GM23338 (cell line): ENCODE results near the gene MAVS. TPM values are rescaled to one million over a fixed set of nuclear protein-coding genes. Genes with fewer than 3 reads are reported as not detected.

Experiments
- ATAC-seq: fragments of 200-7000 bp; cut with Tn5 transposase; 3 replicates; pipeline ENCODE4 v1.9.1; 2020
- DNase-seq: peaks from one replicate; pipeline ENCODE4 v3.0.0-alpha.2; 2015; ENCODE audit warnings: low spot score
- H2AFZ ChIP-seq: fragments of 200-600 bp; sonication (generic); 2 replicates; pipeline ENCODE4 v1.8.0; 2016; ENCODE audit warnings: antibody characterized with exemption, mild to moderate bottlenecking, moderate library complexity
- H3F3A ChIP-seq: fragments of 200-600 bp; sonication (generic); replicated peaks from 2 replicates; pipeline ENCODE4 v1.8.0; 2017; ENCODE audit warnings: antibody characterized with exemption, mixed run types, low read depth
- H3K27ac ChIP-seq: fragments of 200-600 bp; sonication (generic); 2 replicates; pipeline ENCODE4 v1.6.1; 2016; ENCODE audit warnings: low read depth
- H3K27me3 ChIP-seq: fragments of 200-600 bp; sonication (generic); 2 replicates; pipeline ENCODE4 v1.8.0; 2016; ENCODE audit warnings: mild to moderate bottlenecking, mixed run types, moderate library complexity; ENCODE audit not compliant: insufficient read depth
- H3K36me3 ChIP-seq: fragments of 200-600 bp; sonication (generic); 2 replicates; pipeline ENCODE4 v1.8.0; 2016; ENCODE audit warnings: mild to moderate bottlenecking; ENCODE audit not compliant: insufficient read depth
- H3K4me1 ChIP-seq: fragments of 200-600 bp; sonication (generic); 2 replicates; pipeline ENCODE4 v1.8.0; 2016; ENCODE audit warnings: mild to moderate bottlenecking, moderate library complexity; ENCODE audit not compliant: insufficient read depth
- H3K4me2 ChIP-seq: fragments of 200-600 bp; sonication (generic); 2 replicates; pipeline ENCODE4 v1.7.1; 2017; ENCODE audit warnings: mixed run types
- H3K4me3 ChIP-seq: fragments of 200-600 bp; sonication (generic); 2 replicates; pipeline ENCODE4 v1.6.1; 2016; ENCODE audit warnings: mixed run types
- H3K79me2 ChIP-seq: fragments of 200-600 bp; sonication (generic); replicated peaks from 2 replicates; pipeline ENCODE4 v1.8.0; 2017; ENCODE audit warnings: mild to moderate bottlenecking; ENCODE audit not compliant: insufficient read depth
- H3K9me2 ChIP-seq: fragments of 200-600 bp; sonication (generic); 2 replicates; pipeline ENCODE4 v1.8.0; 2017; ENCODE audit not compliant: insufficient read depth
- H4K20me1 ChIP-seq: fragments of 200-600 bp; sonication (generic); replicated peaks from 2 replicates; pipeline ENCODE4 v1.8.0; 2017; ENCODE audit warnings: mild to moderate bottlenecking; ENCODE audit not compliant: insufficient read depth
- H3K27ac Mint-ChIP-seq: 2 replicates; pipeline ENCODE4 v1.8.0; 2020; ENCODE audit warnings: inconsistent platforms, mild to moderate bottlenecking, moderate library complexity, mixed read lengths
- H3K27me3 Mint-ChIP-seq: 3 replicates; pipeline ENCODE4 v1.8.0; 2022; ENCODE audit warnings: low read depth, mild to moderate bottlenecking, moderate library complexity, mixed read lengths, inconsistent platforms; ENCODE audit not compliant: insufficient read depth, poor library complexity
- H3K36me3 Mint-ChIP-seq: 3 replicates; pipeline ENCODE4 v1.8.0; 2021; ENCODE audit warnings: low read depth, mild to moderate bottlenecking, inconsistent platforms, moderate library complexity, mixed read lengths
- H3K4me1 Mint-ChIP-seq: 3 replicates; pipeline ENCODE4 v1.8.0; 2020; ENCODE audit warnings: mild to moderate bottlenecking, inconsistent platforms, mixed read lengths
- H3K4me3 Mint-ChIP-seq: 3 replicates; pipeline ENCODE4 v1.8.0; 2021; ENCODE audit warnings: moderate library complexity, mild to moderate bottlenecking, inconsistent platforms, mixed read lengths
- H3K9me3 Mint-ChIP-seq: 3 replicates; pipeline ENCODE4 v1.8.0; 2020; ENCODE audit warnings: moderate library complexity, mild to moderate bottlenecking, inconsistent platforms, mixed read lengths
- CREB1 ChIP-seq: fragments of 250-450 bp; sonication (Bioruptor Pico); IDR thresholded peaks from 2 replicates; pipeline ENCODE4 v1.5.0; 2020; ENCODE audit warnings: low read depth, mild to moderate bottlenecking, moderate library complexity
- EZH2 ChIP-seq: fragments of 200-600 bp; sonication (generic); IDR thresholded peaks from one replicate; pipeline ENCODE4 v1.8.0; 2017; ENCODE audit warnings: antibody characterized with exemption, mild to moderate bottlenecking, low read depth; ENCODE audit not compliant: unreplicated experiment
- EZH2phosphoT487 ChIP-seq: fragments of 200-600 bp; sonication (generic); IDR thresholded peaks from one replicate; pipeline ENCODE4 v1.8.1; 2018; ENCODE audit warnings: antibody characterized with exemption; ENCODE audit not compliant: unreplicated experiment
- JUNB ChIP-seq: IDR thresholded peaks from one replicate; pipeline ENCODE4 v1.6.1; 2016; ENCODE audit warnings: antibody characterized with exemption; ENCODE audit not compliant: unreplicated experiment
- NANOG ChIP-seq: IDR thresholded peaks from 2 replicates; pipeline ENCODE4 v1.6.1; 2016; ENCODE audit warnings: antibody characterized with exemption, borderline replicate concordance
- STAT1 ChIP-seq: IDR thresholded peaks from one replicate; pipeline ENCODE4 v1.6.1; 2016; ENCODE audit warnings: antibody characterized with exemption; ENCODE audit not compliant: unreplicated experiment
- ZNF114 ChIP-seq: fragments of 250-450 bp; sonication (Bioruptor Pico); IDR thresholded peaks from 2 replicates; pipeline ENCODE4 v1.5.0; 2020; ENCODE audit warnings: mild to moderate bottlenecking, moderate library complexity
- ZNF331 ChIP-seq: fragments of 250-450 bp; sonication (Bioruptor Pico); IDR thresholded peaks from 2 replicates; pipeline ENCODE4 v1.5.0; 2020; ENCODE audit warnings: low read depth, mild to moderate bottlenecking, moderate library complexity
- polyA plus RNA-seq: library from polyadenylated mRNA; unstranded; fragments of >200 nt; fragmentation: Nextera tagmentation; extraction: Ambion mirVana; gene quantifications from 2 replicates; pipeline ENCODE4 v1.2.1, GENCODE V29; 2016
- total RNA-seq: library from RNA; depleted of rRNA; stranded (reverse); fragments of >200 nt; shearing (Covaris generic); gene quantifications from 2 replicates; pipeline ENCODE4 v1.2.3, GENCODE V29; 2014
- TF ChIP-seq, protein P1 (sequence below): fragments of 250-450 bp; sonication (Bioruptor Pico); IDR thresholded peaks from 2 replicates; pipeline ENCODE4 v1.5.0; 2020; ENCODE audit warnings: mild to moderate bottlenecking, moderate library complexity
- TF ChIP-seq, protein P2 (sequence below): IDR thresholded peaks from 2 replicates; pipeline ENCODE4 v1.6.1; 2016; ENCODE audit warnings: antibody characterized with exemption
- TF ChIP-seq, protein P3 (sequence below), 2 experiments: fragments of 200-600 bp in 1 of 2; sonication (generic) in 1 of 2; conservative IDR thresholded peaks; 2 replicates each; pipeline versions ENCODE4 v1.5.1 to v1.6.1; 2016 to 2017; ENCODE audit warnings: antibody characterized with exemption in 2 of 2, low read depth in 2 of 2, mild to moderate bottlenecking in 2 of 2, moderate library complexity in 1 of 2

The MAVS gene
- total and polyA plus RNA-seq, 2 experiments from 2014 or later = 5.2 to 21.8 TPM

DNA sequence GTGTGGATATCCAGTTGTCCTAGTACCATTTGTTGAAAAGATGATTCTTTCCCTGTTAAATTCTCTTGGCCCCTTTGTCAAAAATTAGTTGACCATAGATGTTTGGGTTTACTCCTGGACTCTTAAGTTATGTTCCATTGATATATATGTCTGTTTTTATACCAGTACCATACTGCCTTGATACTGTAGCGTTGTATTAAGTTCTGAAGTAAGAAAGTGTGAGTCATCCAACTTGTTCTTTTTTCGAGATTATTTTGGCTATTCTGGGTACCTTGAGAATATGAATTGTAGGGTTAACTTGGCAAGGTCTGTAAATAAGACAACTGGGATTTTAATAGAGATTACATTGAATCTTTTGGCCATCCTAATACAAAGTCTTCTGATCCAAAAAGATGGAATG lies 69.1 kb downstream of the MAVS start:
- Mint-ChIP-seq H3K4me3 (no peak overlapping the region), H3K9me3 (no peaks in the 10 kb centered on the region), H3K4me1 (no peaks in the 10 kb centered on the region), H3K27ac (no peak overlapping the region), H3K36me3 (peaks cover 93% of the 10 kb centered on the region), H3K27me3 (peaks cover 7% of the 10 kb centered on the region)
- ATAC-seq (no peak), DNase-seq (no peak)
- peaks cover 84% of the 10 kb centered on the region for H4K20me1 ChIP-seq
- H3K27ac ChIP-seq = no peak overlapping the region
- H3K4me3 ChIP-seq = no peak overlapping the region
- no peak for TF ChIP-seq CREB1
- TF ChIP-seq, protein P1, sequence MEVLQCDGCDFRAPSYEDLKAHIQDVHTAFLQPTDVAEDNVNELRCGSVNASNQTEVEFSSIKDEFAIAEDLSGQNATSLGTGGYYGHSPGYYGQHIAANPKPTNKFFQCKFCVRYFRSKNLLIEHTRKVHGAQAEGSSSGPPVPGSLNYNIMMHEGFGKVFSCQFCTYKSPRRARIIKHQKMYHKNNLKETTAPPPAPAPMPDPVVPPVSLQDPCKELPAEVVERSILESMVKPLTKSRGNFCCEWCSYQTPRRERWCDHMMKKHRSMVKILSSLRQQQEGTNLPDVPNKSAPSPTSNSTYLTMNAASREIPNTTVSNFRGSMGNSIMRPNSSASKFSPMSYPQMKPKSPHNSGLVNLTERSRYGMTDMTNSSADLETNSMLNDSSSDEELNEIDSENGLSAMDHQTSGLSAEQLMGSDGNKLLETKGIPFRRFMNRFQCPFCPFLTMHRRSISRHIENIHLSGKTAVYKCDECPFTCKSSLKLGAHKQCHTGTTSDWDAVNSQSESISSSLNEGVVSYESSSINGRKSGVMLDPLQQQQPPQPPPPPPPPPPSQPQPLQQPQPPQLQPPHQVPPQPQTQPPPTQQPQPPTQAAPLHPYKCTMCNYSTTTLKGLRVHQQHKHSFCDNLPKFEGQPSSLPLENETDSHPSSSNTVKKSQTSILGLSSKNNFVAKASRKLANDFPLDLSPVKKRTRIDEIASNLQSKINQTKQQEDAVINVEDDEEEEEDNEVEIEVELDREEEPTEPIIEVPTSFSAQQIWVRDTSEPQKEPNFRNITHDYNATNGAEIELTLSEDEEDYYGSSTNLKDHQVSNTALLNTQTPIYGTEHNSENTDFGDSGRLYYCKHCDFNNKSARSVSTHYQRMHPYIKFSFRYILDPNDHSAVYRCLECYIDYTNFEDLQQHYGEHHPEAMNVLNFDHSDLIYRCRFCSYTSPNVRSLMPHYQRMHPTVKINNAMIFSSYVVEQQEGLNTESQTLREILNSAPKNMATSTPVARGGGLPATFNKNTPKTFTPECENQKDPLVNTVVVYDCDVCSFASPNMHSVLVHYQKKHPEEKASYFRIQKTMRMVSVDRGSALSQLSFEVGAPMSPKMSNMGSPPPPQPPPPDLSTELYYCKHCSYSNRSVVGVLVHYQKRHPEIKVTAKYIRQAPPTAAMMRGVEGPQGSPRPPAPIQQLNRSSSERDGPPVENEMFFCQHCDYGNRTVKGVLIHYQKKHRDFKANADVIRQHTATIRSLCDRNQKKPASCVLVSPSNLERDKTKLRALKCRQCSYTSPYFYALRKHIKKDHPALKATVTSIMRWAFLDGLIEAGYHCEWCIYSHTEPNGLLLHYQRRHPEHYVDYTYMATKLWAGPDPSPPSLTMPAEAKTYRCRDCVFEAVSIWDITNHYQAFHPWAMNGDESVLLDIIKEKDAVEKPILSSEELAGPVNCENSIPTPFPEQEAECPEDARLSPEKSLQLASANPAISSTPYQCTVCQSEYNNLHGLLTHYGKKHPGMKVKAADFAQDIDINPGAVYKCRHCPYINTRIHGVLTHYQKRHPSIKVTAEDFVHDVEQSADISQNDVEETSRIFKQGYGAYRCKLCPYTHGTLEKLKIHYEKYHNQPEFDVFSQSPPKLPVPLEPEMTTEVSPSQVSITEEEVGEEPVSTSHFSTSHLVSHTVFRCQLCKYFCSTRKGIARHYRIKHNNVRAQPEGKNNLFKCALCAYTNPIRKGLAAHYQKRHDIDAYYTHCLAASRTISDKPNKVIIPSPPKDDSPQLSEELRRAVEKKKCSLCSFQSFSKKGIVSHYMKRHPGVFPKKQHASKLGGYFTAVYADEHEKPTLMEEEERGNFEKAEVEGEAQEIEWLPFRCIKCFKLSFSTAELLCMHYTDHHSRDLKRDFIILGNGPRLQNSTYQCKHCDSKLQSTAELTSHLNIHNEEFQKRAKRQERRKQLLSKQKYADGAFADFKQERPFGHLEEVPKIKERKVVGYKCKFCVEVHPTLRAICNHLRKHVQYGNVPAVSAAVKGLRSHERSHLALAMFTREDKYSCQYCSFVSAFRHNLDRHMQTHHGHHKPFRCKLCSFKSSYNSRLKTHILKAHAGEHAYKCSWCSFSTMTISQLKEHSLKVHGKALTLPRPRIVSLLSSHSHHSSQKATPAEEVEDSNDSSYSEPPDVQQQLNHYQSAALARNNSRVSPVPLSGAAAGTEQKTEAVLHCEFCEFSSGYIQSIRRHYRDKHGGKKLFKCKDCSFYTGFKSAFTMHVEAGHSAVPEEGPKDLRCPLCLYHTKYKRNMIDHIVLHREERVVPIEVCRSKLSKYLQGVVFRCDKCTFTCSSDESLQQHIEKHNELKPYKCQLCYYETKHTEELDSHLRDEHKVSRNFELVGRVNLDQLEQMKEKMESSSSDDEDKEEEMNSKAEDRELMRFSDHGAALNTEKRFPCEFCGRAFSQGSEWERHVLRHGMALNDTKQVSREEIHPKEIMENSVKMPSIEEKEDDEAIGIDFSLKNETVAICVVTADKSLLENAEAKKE = no peak
- TF ChIP-seq JUNB = no peak
- no peak for TF ChIP-seq ZNF331 (CRISPR knock-in tag)
- H2AFZ ChIP-seq = no peak overlapping the region
- no peaks in the 10 kb centered on the region for H3K9me2 ChIP-seq
- no peaks in the 10 kb centered on the region for H3K27me3 ChIP-seq
- H3K79me2 ChIP-seq = peaks cover 98% of the 10 kb centered on the region
- H3K4me2 ChIP-seq = no peak overlapping the region
- peaks cover 64% of the 10 kb centered on the region for H3K36me3 ChIP-seq
- H3F3A ChIP-seq = peaks cover 22% of the 10 kb centered on the region; the same call in 1 of the 2 replicates
- no peaks in the 10 kb centered on the region for H3K4me1 ChIP-seq

DNA sequence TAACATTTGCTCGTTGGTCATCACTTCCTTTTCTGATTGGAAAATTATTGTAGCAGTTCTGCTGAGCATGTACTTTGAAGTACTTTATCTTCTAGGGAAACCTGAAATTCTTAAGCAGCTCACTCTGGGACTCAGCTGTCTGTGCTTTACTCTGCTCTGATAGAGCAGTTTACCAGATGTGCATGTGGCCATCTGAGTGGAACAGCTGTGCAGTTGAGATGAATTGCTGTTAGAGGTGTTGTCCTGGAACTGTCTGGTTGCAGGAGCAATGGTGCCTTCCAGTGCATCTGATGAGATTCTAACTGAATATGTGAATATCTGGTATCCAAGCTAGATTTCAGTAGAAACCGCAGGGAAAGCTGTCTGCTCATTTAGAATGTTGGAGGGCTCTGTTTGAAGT lies 69.7 kb downstream of the MAVS start:
- Mint-ChIP-seq H3K27me3 (peaks cover 7% of the 10 kb centered on the region), H3K36me3 (peaks cover 89% of the 10 kb centered on the region), H3K4me1 (no peaks in the 10 kb centered on the region), H3K27ac (no peak overlapping the region), H3K4me3 (no peak overlapping the region), H3K9me3 (no peaks in the 10 kb centered on the region)
- Histone ChIP-seq H3K79me2 (peaks cover 98% of the 10 kb centered on the region), H3K27ac (no peak overlapping the region), H3K4me1 (no peaks in the 10 kb centered on the region), H3K4me3 (no peak overlapping the region), H3K4me2 (no peak overlapping the region), H3K9me2 (no peaks in the 10 kb centered on the region), H3F3A (peaks cover 21% of the 10 kb centered on the region; the same call in 1 of the 2 replicates), H4K20me1 (peaks cover 85% of the 10 kb centered on the region), H2AFZ (no peak overlapping the region), H3K27me3 (no peaks in the 10 kb centered on the region), H3K36me3 (peaks cover 58% of the 10 kb centered on the region)
- ATAC-seq = no peak
- DNase-seq = no peak
- TF ChIP-seq ZNF331 (CRISPR knock-in tag) (no peak), EZH2phosphoT487 (no peak), NANOG (no peak), CREB1 (no peak), EZH2 (no peak), JUNB (no peak), STAT1 (no peak), ZNF114 (CRISPR knock-in tag) (no peak)
- TF ChIP-seq, protein P2, sequence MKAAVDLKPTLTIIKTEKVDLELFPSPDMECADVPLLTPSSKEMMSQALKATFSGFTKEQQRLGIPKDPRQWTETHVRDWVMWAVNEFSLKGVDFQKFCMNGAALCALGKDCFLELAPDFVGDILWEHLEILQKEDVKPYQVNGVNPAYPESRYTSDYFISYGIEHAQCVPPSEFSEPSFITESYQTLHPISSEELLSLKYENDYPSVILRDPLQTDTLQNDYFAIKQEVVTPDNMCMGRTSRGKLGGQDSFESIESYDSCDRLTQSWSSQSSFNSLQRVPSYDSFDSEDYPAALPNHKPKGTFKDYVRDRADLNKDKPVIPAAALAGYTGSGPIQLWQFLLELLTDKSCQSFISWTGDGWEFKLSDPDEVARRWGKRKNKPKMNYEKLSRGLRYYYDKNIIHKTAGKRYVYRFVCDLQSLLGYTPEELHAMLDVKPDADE = no peak
- TF ChIP-seq, protein P3, sequence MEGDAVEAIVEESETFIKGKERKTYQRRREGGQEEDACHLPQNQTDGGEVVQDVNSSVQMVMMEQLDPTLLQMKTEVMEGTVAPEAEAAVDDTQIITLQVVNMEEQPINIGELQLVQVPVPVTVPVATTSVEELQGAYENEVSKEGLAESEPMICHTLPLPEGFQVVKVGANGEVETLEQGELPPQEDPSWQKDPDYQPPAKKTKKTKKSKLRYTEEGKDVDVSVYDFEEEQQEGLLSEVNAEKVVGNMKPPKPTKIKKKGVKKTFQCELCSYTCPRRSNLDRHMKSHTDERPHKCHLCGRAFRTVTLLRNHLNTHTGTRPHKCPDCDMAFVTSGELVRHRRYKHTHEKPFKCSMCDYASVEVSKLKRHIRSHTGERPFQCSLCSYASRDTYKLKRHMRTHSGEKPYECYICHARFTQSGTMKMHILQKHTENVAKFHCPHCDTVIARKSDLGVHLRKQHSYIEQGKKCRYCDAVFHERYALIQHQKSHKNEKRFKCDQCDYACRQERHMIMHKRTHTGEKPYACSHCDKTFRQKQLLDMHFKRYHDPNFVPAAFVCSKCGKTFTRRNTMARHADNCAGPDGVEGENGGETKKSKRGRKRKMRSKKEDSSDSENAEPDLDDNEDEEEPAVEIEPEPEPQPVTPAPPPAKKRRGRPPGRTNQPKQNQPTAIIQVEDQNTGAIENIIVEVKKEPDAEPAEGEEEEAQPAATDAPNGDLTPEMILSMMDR (conservative IDR thresholded peaks at IDR 0.05; ENCODE audit: low read depth in 2 of 2) = no peak
